OCI-LY7 (cell line): ENCODE measurements around the gene MAVS.

Experiments used
- EZH2phosphoT487 ChIP-seq: fragments of 200-600 bp; sonication (generic); IDR thresholded peaks from 2 replicates; pipeline ENCODE4 v1.6.1; 2018; ENCODE audit warnings: low read depth, borderline replicate concordance, mild to moderate bottlenecking, mixed run types, antibody characterized with exemption, low read length, moderate library complexity, mixed read lengths
- TF ChIP-seq, protein P1 (sequence below): fragments of 200-600 bp; sonication (generic); conservative IDR thresholded peaks from 2 replicates; pipeline ENCODE4 v1.5.1; 2014; ENCODE audit warnings: mild to moderate bottlenecking, antibody characterized with exemption, low read length, moderate library complexity, mixed read lengths

GRCh38 chr20:3909952-3910366 lies 63.3 kb downstream of the MAVS start:
- TF ChIP-seq, protein P1, sequence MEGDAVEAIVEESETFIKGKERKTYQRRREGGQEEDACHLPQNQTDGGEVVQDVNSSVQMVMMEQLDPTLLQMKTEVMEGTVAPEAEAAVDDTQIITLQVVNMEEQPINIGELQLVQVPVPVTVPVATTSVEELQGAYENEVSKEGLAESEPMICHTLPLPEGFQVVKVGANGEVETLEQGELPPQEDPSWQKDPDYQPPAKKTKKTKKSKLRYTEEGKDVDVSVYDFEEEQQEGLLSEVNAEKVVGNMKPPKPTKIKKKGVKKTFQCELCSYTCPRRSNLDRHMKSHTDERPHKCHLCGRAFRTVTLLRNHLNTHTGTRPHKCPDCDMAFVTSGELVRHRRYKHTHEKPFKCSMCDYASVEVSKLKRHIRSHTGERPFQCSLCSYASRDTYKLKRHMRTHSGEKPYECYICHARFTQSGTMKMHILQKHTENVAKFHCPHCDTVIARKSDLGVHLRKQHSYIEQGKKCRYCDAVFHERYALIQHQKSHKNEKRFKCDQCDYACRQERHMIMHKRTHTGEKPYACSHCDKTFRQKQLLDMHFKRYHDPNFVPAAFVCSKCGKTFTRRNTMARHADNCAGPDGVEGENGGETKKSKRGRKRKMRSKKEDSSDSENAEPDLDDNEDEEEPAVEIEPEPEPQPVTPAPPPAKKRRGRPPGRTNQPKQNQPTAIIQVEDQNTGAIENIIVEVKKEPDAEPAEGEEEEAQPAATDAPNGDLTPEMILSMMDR: no peak
- no peak for TF ChIP-seq EZH2phosphoT487
